ENCODE measurements around the gene PALLD. TPM values are rescaled to one million over a fixed set of nuclear protein-coding genes. Genes with fewer than 3 reads are reported as not detected.

Gene PALLD
- total RNA-seq, 2 experiments from 2014 or later = 0.49 to 0.78 TPM

DNA sequence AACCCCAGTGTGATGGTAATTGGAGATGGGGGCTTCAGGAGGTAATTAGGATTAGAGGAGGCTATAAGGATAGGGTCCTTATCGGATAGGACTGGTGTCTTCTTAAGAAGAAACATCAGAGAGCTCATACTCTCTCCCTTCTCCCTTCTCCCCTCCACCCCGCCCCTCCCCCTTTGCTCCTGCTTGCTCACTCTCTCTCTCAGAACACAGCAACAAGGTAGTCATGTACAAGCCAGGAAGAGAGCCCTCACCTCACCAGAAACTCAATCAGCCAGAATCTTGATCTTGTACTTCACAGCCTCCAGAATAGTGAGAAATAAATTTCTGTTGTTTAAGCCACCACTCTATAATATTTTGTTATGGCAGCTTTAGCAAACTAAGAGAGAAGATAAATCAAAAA is 21.1 kb upstream of the PALLD start:
- DNase-seq = peak in 5 of 14 experiments; percentile 4 to 49 (median 19)
- Mint-ChIP-seq H3K9me3 (no peaks in the 10 kb centered on the region), H3K27me3 (no peaks in the 10 kb centered on the region), H3K27ac (peak overlapping the region; percentile 56), H3K4me3 (no peak overlapping the region), H3K36me3 (ENCODE audit: low read depth) (peaks cover 63% of the 10 kb centered on the region), H3K4me1 (ENCODE audit: low read depth) (peaks cover 74% of the 10 kb centered on the region)
- POLR2A ChIA-PET = interaction anchor here (1.4 kb wide), 1 partner anchor 158 kb away, joined by 4 read pairs; the partner anchor contains the start of gene DDX60
- CTCF ChIA-PET = no interaction called here
- Histone ChIP-seq H3K27ac (ENCODE audit: low read depth in 1 of 2, low read length in 2 of 2) (no peak overlapping the region), H3K27me3 (ENCODE audit: control insufficient read depth in 1 of 2, insufficient read depth in 2 of 2, low read length in 2 of 2) (no peaks in the 10 kb centered on the region), H3K4me3 (ENCODE audit: low read length) (no peak overlapping the region), H3K36me3 (ENCODE audit: insufficient read depth, low read length) (peaks cover 24% of the 10 kb centered on the region), H3K4me1 (ENCODE audit: insufficient read depth, low read length) (peaks cover 16% of the 10 kb centered on the region), H3K9me3 (ENCODE audit: control insufficient read depth in 1 of 2, insufficient read depth in 1 of 2, low read length in 2 of 2) (no peaks in the 10 kb centered on the region)
- TF ChIP-seq, protein P1, sequence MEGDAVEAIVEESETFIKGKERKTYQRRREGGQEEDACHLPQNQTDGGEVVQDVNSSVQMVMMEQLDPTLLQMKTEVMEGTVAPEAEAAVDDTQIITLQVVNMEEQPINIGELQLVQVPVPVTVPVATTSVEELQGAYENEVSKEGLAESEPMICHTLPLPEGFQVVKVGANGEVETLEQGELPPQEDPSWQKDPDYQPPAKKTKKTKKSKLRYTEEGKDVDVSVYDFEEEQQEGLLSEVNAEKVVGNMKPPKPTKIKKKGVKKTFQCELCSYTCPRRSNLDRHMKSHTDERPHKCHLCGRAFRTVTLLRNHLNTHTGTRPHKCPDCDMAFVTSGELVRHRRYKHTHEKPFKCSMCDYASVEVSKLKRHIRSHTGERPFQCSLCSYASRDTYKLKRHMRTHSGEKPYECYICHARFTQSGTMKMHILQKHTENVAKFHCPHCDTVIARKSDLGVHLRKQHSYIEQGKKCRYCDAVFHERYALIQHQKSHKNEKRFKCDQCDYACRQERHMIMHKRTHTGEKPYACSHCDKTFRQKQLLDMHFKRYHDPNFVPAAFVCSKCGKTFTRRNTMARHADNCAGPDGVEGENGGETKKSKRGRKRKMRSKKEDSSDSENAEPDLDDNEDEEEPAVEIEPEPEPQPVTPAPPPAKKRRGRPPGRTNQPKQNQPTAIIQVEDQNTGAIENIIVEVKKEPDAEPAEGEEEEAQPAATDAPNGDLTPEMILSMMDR (IDR thresholded peaks at IDR 0.05) = no peak
- intact Hi-C loops (cut with DNase I, micrococcal nuclease) = loop anchor here in 1 of 2 experiments (5.0 to 10.0 kb wide), 2 partner anchors 529 to 1142 kb away; no protein-coding TSS in a partner anchor
- ATAC-seq (ENCODE audit: poor library complexity) = no peak

DNA sequence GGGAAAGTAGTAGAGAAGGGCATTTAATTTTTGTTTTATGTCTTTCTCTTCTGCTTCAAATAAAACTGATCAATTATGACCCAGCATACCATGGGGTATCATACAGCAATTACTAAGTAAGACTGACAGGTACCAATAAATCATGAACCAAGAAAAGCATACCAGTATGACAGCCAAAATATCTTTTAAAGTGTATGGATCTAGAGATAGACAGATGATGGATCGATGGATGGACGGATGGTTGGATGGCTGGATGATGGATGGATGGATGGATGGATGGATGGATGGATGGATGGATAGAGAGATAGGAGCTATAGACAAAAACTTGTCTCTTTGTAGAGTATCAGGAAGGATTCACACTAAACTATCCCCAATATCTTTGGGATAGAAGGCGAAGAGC is 18.0 kb upstream of the PALLD start:
- Mint-ChIP-seq H3K27me3 (no peaks in the 10 kb centered on the region), H3K36me3 (ENCODE audit: low read depth) (peaks cover 39% of the 10 kb centered on the region), H3K9me3 (no peaks in the 10 kb centered on the region), H3K4me3 (peak overlapping the region; percentile 99), H3K27ac (peak overlapping the region; percentile 97), H3K4me1 (ENCODE audit: low read depth) (peaks cover 92% of the 10 kb centered on the region)
- Histone ChIP-seq H3K27ac (ENCODE audit: low read depth in 1 of 2, low read length in 2 of 2) (no peak overlapping the region), H3K36me3 (ENCODE audit: insufficient read depth, low read length) (no peaks in the 10 kb centered on the region), H3K9me3 (ENCODE audit: control insufficient read depth in 1 of 2, insufficient read depth in 1 of 2, low read length in 2 of 2) (no peaks in the 10 kb centered on the region), H3K4me1 (ENCODE audit: insufficient read depth, low read length) (peaks cover 23% of the 10 kb centered on the region), H3K4me3 (ENCODE audit: low read length) (peak overlapping the region; percentile 84), H3K27me3 (ENCODE audit: control insufficient read depth in 1 of 2, insufficient read depth in 2 of 2, low read length in 2 of 2) (no peaks in the 10 kb centered on the region)
- ATAC-seq (ENCODE audit: poor library complexity) (no peak), DNase-seq (no peak)
- ChIA-PET CTCF (no interaction called here), POLR2A (interaction anchor here (0.6 to 3.0 kb wide), 4 partner anchors 12 to 355 kb away, joined by 3 to 43 read pairs (median 5); partner anchors contain the start of gene DDX60)
- intact Hi-C loops (cut with DNase I, micrococcal nuclease) = loop anchor here (1.0 to 10.0 kb wide), 4 partner anchors 16 to 1138 kb away; partner anchors contain the start of gene DDX60 (in 1 of the 2)
- TF ChIP-seq, protein P1 (IDR thresholded peaks at IDR 0.05) = no peak

DNA sequence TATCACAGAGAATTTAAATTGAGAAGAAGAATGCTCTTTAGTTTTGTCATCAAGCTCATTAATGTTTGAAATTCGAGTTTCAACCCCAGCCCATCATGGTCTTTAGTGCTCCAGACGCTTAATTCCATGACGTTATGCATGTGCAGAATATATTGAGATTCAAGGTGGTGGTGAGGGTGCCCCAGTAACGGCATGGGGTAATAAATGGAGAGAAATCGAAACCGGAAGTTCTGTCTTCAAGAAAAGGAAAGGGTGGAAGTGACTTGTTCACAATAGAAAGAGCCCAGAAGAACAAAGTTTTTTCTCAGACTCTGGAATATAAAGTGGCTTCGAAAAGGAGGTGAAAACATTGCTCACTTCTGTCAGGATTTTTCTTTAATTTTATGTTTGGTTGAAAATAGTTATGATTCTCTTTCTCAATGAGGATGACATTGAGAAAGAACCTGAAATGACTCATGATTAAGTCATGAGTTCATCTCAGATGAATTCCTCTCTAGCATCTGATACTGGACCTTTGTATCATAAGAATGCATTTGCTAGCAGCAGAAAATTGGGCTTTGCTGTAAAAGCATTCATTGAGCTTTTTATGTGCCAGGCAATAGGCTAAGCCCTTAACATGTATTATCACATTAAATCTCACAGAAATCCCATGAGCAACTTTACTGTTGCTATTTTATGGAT is 15.8 kb upstream of the PALLD start:
- ChIA-PET POLR2A (interaction anchor here (0.6 to 3.0 kb wide), 11 partner anchors 9 to 1132 kb away, joined by 3 to 43 read pairs (median 4); partner anchors contain the start of genes CBR4 and DDX60), CTCF (interaction anchor here (1.7 kb wide), 1 partner anchor 31 kb away, joined by 5 read pairs; no protein-coding TSS in a partner anchor)
- Histone ChIP-seq H3K27me3 (ENCODE audit: control insufficient read depth in 1 of 2, insufficient read depth in 2 of 2, low read length in 2 of 2) (no peaks in the 10 kb centered on the region), H3K36me3 (ENCODE audit: insufficient read depth, low read length) (no peaks in the 10 kb centered on the region), H3K9me3 (ENCODE audit: control insufficient read depth in 1 of 2, insufficient read depth in 1 of 2, low read length in 2 of 2) (no peaks in the 10 kb centered on the region), H3K27ac (ENCODE audit: low read depth in 1 of 2, low read length in 2 of 2) (peak overlapping the region; percentile 78 to 86), H3K4me1 (ENCODE audit: insufficient read depth, low read length) (peaks cover 20% of the 10 kb centered on the region), H3K4me3 (ENCODE audit: low read length) (peak overlapping the region; percentile 84)
- H3K27me3 Mint-ChIP-seq = no peaks in the 10 kb centered on the region
- peaks cover 78% of the 10 kb centered on the region for H3K4me1 Mint-ChIP-seq (ENCODE audit: low read depth)
- H3K27ac Mint-ChIP-seq = peak overlapping the region; percentile 97
- intact Hi-C loops (cut with DNase I, micrococcal nuclease) = loop anchor here (1.0 to 10.0 kb wide), 6 partner anchors 29 to 1546 kb away; partner anchors contain the start of genes MFAP3L (in 2 of the 2), CBR4 (in 1 of the 2), DDX60 (in 1 of the 2) and HPF1 (in 1 of the 2)
- H3K4me3 Mint-ChIP-seq = peak overlapping the region; percentile 99
- peaks cover 27% of the 10 kb centered on the region for H3K36me3 Mint-ChIP-seq (ENCODE audit: low read depth)
- H3K9me3 Mint-ChIP-seq = no peaks in the 10 kb centered on the region
- TF ChIP-seq, protein P1 (IDR thresholded peaks at IDR 0.05) = no peak
- peak; percentile 68 for ATAC-seq (ENCODE audit: poor library complexity)
- peak; percentile 12 to 87 (median 34) for DNase-seq
